ENCODE measurements around the gene PCLO.

DNA sequence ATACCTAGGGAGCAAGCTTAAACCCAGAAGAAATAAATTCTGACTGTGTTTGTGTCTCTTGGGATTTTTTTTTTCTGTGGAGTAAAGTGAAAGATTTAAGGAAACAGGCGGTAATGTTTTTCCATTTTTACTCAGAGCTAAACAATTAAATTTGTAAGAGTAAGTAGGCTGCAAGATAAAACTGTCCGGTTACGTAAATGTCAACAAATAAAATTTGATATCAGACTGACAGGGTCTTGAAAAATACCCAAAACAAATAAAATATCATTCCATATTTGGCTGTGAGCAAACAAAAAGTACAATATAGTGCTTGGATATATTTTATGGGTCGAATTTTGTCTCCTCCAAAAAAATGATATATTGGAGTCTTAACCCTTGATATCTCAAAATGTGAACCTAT is 217.6 kb downstream of the PCLO start:
- TF ChIP-seq, protein P1, sequence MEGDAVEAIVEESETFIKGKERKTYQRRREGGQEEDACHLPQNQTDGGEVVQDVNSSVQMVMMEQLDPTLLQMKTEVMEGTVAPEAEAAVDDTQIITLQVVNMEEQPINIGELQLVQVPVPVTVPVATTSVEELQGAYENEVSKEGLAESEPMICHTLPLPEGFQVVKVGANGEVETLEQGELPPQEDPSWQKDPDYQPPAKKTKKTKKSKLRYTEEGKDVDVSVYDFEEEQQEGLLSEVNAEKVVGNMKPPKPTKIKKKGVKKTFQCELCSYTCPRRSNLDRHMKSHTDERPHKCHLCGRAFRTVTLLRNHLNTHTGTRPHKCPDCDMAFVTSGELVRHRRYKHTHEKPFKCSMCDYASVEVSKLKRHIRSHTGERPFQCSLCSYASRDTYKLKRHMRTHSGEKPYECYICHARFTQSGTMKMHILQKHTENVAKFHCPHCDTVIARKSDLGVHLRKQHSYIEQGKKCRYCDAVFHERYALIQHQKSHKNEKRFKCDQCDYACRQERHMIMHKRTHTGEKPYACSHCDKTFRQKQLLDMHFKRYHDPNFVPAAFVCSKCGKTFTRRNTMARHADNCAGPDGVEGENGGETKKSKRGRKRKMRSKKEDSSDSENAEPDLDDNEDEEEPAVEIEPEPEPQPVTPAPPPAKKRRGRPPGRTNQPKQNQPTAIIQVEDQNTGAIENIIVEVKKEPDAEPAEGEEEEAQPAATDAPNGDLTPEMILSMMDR (IDR thresholded peaks at IDR 0.05 in 2 of 3, conservative IDR thresholded peaks at IDR 0.05 in 1 of 3; ENCODE audit: insufficient read depth in 2 of 3, low read depth in 1 of 3, low read length in 3 of 3) = no peak
- TF ChIP-seq TEAD4 (IDR thresholded peaks at IDR 0.05; ENCODE audit: low read length) = no peak
- no peak for TF ChIP-seq TEAD4 (CRISPR knock-in tag; IDR thresholded peaks at IDR 0.05; ENCODE audit: borderline replicate concordance)
- TF ChIP-seq EZH2 (IDR thresholded peaks at IDR 0.05; ENCODE audit: borderline replicate concordance, low read depth, low read length) = no peak
- TF ChIP-seq NCOA2 (IDR thresholded peaks at IDR 0.05; ENCODE audit: partially characterized antibody in 2 of 2) = no peak
- no peak for TF ChIP-seq ZBTB7A (IDR thresholded peaks at IDR 0.05; ENCODE audit: borderline replicate concordance, control insufficient read depth, low read depth, low read length)
- no peak for TF ChIP-seq POLR2A (conservative IDR thresholded peaks at IDR 0.05)
- TF ChIP-seq, protein P2, sequence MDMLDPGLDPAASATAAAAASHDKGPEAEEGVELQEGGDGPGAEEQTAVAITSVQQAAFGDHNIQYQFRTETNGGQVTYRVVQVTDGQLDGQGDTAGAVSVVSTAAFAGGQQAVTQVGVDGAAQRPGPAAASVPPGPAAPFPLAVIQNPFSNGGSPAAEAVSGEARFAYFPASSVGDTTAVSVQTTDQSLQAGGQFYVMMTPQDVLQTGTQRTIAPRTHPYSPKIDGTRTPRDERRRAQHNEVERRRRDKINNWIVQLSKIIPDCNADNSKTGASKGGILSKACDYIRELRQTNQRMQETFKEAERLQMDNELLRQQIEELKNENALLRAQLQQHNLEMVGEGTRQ (CRISPR knock-in tag; IDR thresholded peaks at IDR 0.05) = no peak
- TF ChIP-seq SRSF9 (IDR thresholded peaks at IDR 0.05; ENCODE audit: borderline replicate concordance, low read depth, low read length) = no peak
